OCI-LY1 (cell line): Measurements from ENCODE around the gene CNP.

Experiments used
- H2AFZ ChIP-seq: fragments of 200-600 bp; sonication (generic), shearing (Covaris generic); 2 replicates; pipeline ENCODE4 v1.6.0; 2014; ENCODE audit warnings: antibody characterized with exemption, mild to moderate bottlenecking, low read length
- H3F3A ChIP-seq: fragments of 200-600 bp; sonication (generic), shearing (Covaris generic); 2 replicates; pipeline ENCODE4 v1.6.0; 2014; ENCODE audit warnings: mild to moderate bottlenecking, antibody characterized with exemption, low read length, moderate library complexity; ENCODE audit not compliant: insufficient read depth
- H3K27ac ChIP-seq: fragments of 200-600 bp; sonication (generic); 2 replicates; pipeline ENCODE4 v1.5.1; 2014; ENCODE audit warnings: low read length, mixed run types, mild to moderate bottlenecking, low read depth; ENCODE audit not compliant: poor library complexity, severe bottlenecking
- H3K27me3 ChIP-seq: fragments of 200-600 bp; sonication (generic); 2 replicates; pipeline ENCODE4 v1.6.0; 2014; ENCODE audit warnings: antibody characterized with exemption, mild to moderate bottlenecking, low read length, moderate library complexity; ENCODE audit not compliant: insufficient read depth
- H3K36me3 ChIP-seq: fragments of 200-600 bp; sonication (generic); 2 replicates; pipeline ENCODE4 v1.6.1; 2014; ENCODE audit warnings: mild to moderate bottlenecking, antibody characterized with exemption, low read length, moderate library complexity, mixed read lengths; ENCODE audit not compliant: insufficient read depth
- H3K4me1 ChIP-seq: fragments of 200-600 bp; sonication (generic); 2 replicates; pipeline ENCODE4 v1.5.1; 2014; ENCODE audit warnings: mild to moderate bottlenecking, low read length, moderate library complexity; ENCODE audit not compliant: insufficient read depth, severe bottlenecking
- H3K4me2 ChIP-seq: fragments of 200-600 bp; sonication (generic), shearing (Covaris generic); 2 replicates; pipeline ENCODE4 v1.6.1; 2014; ENCODE audit warnings: low read length
- H3K4me3 ChIP-seq: fragments of 200-600 bp; sonication (generic); 2 replicates; pipeline ENCODE4 v1.5.1; 2014; ENCODE audit warnings: low read length, low read depth, mild to moderate bottlenecking, mixed read lengths; ENCODE audit not compliant: poor library complexity, severe bottlenecking
- H3K79me2 ChIP-seq: fragments of 200-600 bp; shearing (Covaris generic); 2 replicates; pipeline ENCODE4 v1.6.1; 2016; ENCODE audit warnings: mixed run types, low read length, mixed read lengths; ENCODE audit not compliant: insufficient read depth
- H3K9ac ChIP-seq: fragments of 200-600 bp; sonication (generic), shearing (Covaris generic); 2 replicates; pipeline ENCODE4 v1.6.1; 2014; ENCODE audit warnings: mild to moderate bottlenecking, low read length, mixed read lengths
- H3K9me2 ChIP-seq: fragments of 200-600 bp; sonication (generic), shearing (Covaris generic); 2 replicates; pipeline ENCODE4 v1.6.1; 2014; ENCODE audit warnings: low read depth, mild to moderate bottlenecking, low read length, mixed read lengths
- H3K9me3 ChIP-seq: fragments of 200-600 bp; shearing (Covaris generic); 2 replicates; pipeline ENCODE4 v1.6.1; 2014; ENCODE audit warnings: low read length, mixed read lengths
- H4K20me1 ChIP-seq: fragments of 200-600 bp; sonication (generic), shearing (Covaris generic); 2 replicates; pipeline ENCODE4 v1.6.0; 2016; ENCODE audit warnings: mild to moderate bottlenecking, low read length; ENCODE audit not compliant: insufficient read depth
- CTCF ChIP-seq: fragments of 200-600 bp; sonication (generic), shearing (Covaris generic); IDR thresholded peaks from 2 replicates; pipeline ENCODE4 v1.5.1; 2017; ENCODE audit warnings: mild to moderate bottlenecking, antibody characterized with exemption, low read length, moderate library complexity, mixed read lengths
- EZH2 ChIP-seq: fragments of 200-600 bp; sonication (generic), shearing (Covaris generic); IDR thresholded peaks from 2 replicates; pipeline ENCODE4 v1.8.0; 2017; ENCODE audit warnings: borderline replicate concordance, mixed run types, mild to moderate bottlenecking, antibody characterized with exemption, low read length, moderate library complexity, mixed read lengths

CNP gene

GRCh38 chr17:41992576-41992975, 26.0 kb downstream of the CNP start:
- no peaks in the 10 kb centered on the region for H4K20me1 ChIP-seq
- H3K9me2 ChIP-seq = no peaks in the 10 kb centered on the region
- H3K27ac ChIP-seq = no peak overlapping the region
- TF ChIP-seq CTCF (no peak), EZH2 (no peak)
- H3K27me3 ChIP-seq = no peaks in the 10 kb centered on the region
- no peak overlapping the region for H2AFZ ChIP-seq
- no peaks in the 10 kb centered on the region for H3F3A ChIP-seq
- no peak overlapping the region for H3K9ac ChIP-seq
- peaks cover 95% of the 10 kb centered on the region for H3K36me3 ChIP-seq
- no peak overlapping the region for H3K4me3 ChIP-seq
- H3K4me1 ChIP-seq = peaks cover 18% of the 10 kb centered on the region
- H3K79me2 ChIP-seq = no peaks in the 10 kb centered on the region
- H3K4me2 ChIP-seq = no peak overlapping the region
- H3K9me3 ChIP-seq = no peaks in the 10 kb centered on the region

- Histone ChIP-seq H4K20me1 (no peaks in the 10 kb centered on the region), H3K9me3 (no peaks in the 10 kb centered on the region), H3K27ac (peak overlapping the region; percentile 82), H3K9me2 (no peaks in the 10 kb centered on the region), H3F3A (no peaks in the 10 kb centered on the region), H3K9ac (peak overlapping the region; percentile 23; the same call in 1 of the 2 replicates), H3K36me3 (peaks cover 87% of the 10 kb centered on the region), H3K27me3 (no peaks in the 10 kb centered on the region), H3K79me2 (peaks cover 9% of the 10 kb centered on the region), H3K4me2 (peak overlapping the region; percentile 43; the same call in 1 of the 2 replicates), H3K4me1 (peaks cover 18% of the 10 kb centered on the region), H2AFZ (no peak overlapping the region), H3K4me3 (no peak overlapping the region)
- TF ChIP-seq CTCF (no peak), EZH2 (no peak)
Measured at GRCh38 chr17:41996855-41997164, 30.2 kb downstream of the CNP start.

GRCh38 chr17:41998497-41998896, 31.9 kb downstream of the CNP start:
- Histone ChIP-seq H3K9ac (no peak overlapping the region), H3K9me3 (no peaks in the 10 kb centered on the region), H3K79me2 (peaks cover 26% of the 10 kb centered on the region), H3K4me2 (no peak overlapping the region), H2AFZ (no peak overlapping the region), H3K4me1 (peaks cover 18% of the 10 kb centered on the region), H3K9me2 (no peaks in the 10 kb centered on the region), H3F3A (no peaks in the 10 kb centered on the region), H3K27me3 (no peaks in the 10 kb centered on the region), H3K4me3 (no peak overlapping the region), H3K27ac (no peak overlapping the region), H4K20me1 (no peaks in the 10 kb centered on the region), H3K36me3 (peaks cover 87% of the 10 kb centered on the region)
- TF ChIP-seq EZH2 (no peak), CTCF (no peak)
